Activated naive CD4-positive, alpha-beta T cell treated with Interleukin-2 at 50 U/mL for 16 hours (primary cell): Measurements from ENCODE around the gene SNX30.
A peak's percentile ranks its signal among the peaks of the same experiment; 100 is the strongest.

Source experiments
- DNase-seq: peaks from one replicate; pipeline ENCODE4 v3.0.0-alpha.2; 2020

The SNX30 gene

DNA sequence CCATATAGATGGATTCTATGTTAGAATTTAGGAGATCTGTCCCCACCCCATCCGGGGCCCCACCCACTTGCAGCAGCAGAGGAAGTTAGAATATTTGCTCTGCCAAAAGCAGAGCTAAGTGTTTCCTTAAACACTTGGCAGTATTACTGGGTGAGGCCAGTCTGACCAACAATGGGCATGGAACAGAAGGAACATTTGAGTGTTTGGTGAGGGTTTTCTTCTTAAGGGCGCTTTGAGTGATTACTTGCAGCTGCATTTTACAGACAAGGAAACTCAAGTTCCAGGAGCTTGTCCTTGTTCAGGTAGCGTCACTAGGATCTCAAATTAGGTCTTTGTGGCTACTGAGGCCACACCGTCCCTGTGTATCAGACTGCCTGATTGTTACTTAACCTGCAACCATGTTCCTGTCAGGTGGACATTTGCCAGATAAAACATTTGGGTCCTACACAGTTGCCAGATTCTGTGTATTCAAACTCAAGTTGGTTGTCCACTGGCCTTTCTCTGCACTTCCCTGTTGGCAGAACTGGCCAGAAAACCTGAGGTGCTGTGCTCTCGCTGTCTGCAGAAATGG is 80.8 kb downstream of the SNX30 start:
- DNase-seq, result no peak

DNA sequence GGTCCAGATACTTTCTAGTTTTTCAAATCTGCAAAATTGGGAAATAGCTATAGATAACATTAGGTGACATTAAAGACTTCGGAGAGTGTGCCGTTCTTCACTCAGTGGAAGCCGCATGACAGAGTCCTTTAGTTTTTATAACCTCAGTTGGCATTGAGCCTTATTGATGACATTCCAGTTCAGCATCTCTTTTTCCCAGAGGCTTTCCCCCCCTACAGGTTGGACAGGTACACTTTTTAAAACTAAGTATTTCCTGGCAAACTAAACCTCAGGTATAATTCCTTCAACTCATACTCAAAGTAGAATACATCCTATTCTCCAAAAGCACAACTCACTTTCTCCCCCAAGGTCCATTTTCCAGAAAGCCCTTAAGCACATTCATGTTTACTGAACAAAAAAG is 81.4 kb downstream of the SNX30 start:
- DNase-seq, result no peak

DNA sequence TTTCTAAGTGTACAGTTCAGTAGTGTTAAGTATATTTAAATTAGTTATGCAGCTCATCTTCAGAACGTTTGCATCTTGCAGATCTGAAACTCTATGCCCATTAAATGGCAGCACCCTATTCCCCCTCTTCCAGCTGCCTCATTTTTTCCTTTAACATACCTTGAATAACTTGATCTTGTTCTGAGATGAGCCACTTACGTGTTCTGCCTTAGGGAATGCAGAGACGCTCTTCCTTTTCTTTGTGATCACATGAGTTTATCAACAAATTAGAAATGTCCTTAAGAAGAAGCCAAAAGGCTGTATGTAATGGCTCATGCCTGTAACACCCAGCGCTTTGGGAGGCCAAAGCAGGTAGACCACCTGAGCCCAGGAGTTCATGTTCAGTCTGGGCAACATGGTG is 82.5 kb downstream of the SNX30 start:
- no peak for DNase-seq

DNA sequence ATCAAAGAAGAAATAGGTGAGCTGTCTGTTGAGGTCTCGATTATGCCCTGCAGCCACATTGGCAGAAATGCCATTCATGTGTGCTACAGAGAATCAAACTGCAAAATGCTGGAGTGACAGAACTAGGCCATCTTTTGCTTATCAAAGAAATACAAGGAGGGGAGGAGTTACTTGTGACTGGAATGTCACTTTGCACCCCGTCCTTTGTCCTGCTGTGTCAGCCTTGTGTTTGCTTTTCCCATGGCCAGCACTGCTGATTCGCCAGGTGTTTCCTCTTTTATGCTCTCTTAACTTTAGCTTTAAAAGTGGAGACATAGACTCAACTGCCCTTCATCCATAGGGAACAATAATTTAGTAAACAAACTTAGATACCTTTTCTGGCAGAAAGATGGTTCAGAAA is 85.8 kb downstream of the SNX30 start:
- DNase-seq, result no peak

DNA sequence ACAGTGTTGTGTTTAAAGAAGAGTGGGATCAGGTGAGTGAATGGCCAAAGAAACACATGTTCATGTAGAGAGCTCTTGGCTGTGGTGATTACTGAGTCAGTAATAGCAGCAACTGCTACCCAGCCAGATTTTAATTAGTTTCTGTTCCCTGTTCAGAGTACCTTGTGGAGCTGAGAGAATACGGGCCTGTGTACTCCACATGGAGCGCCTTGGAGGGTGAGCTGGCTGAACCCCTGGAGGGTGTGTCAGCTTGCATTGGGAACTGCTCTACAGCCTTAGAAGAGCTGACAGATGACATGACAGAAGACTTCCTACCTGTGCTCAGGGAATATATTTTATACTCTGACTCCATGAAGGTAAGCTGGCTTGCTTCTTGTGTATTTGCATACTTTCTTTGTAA is 87.8 kb downstream of the SNX30 start:
- DNase-seq, result no peak

DNA sequence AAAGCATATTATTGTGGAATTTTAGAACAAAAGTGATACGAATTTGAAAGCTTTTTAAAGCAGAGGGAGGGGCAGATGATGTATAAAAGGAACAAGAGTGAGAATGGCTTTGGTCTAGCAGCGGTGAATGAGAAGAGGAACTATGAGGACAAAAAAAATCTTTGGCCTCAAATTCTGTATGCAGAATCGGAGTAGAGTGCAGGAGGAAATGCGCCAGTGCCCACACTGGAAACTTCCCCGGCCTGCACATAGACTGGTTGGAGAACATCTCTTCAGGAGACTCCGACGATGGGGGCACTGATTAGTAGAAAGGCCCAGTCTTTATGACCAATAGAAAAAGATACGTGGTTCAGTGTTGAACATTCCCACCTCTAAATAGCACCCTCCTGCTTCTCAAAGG is 88.8 kb downstream of the SNX30 start:
- DNase-seq, result no peak

DNA sequence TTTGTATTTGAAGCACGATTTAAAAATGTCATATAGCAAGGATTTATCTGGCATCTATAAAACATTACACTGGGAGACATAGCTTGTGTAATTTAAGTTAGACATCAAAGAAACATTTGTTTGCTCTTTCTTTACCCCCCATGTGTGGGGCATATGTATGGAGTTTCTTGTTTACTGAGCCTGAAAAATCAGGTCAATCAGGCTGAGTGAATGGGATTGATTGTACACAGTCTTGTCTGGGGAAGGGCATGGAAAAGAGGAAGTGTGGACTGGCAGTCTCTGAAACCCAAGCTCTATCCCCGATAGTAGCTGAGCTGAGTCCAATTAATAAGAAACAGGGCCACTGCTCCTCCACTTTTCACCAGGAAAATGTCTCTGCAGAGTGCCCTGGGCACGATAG is 90.7 kb downstream of the SNX30 start:
- no peak for DNase-seq

DNA sequence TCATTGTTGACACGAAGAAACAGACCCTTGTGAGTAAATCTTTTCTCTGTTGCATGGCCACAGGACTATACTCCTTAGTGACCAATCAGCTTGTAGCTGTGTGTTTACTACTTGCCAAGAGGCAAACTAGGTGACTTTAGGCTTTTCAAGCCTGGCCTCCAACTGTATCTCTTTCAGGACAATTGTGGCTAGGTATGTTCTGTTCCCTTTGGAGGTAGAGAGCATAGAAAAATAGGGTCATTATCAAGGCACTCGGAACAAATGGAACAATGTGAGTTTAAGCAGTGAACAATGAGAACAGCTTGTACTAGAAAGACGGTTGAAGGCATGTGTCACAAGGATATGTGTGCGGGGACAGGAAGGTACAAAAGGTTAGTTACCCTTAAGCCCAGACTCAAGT is 92.0 kb downstream of the SNX30 start:
- DNase-seq, result no peak

DNA sequence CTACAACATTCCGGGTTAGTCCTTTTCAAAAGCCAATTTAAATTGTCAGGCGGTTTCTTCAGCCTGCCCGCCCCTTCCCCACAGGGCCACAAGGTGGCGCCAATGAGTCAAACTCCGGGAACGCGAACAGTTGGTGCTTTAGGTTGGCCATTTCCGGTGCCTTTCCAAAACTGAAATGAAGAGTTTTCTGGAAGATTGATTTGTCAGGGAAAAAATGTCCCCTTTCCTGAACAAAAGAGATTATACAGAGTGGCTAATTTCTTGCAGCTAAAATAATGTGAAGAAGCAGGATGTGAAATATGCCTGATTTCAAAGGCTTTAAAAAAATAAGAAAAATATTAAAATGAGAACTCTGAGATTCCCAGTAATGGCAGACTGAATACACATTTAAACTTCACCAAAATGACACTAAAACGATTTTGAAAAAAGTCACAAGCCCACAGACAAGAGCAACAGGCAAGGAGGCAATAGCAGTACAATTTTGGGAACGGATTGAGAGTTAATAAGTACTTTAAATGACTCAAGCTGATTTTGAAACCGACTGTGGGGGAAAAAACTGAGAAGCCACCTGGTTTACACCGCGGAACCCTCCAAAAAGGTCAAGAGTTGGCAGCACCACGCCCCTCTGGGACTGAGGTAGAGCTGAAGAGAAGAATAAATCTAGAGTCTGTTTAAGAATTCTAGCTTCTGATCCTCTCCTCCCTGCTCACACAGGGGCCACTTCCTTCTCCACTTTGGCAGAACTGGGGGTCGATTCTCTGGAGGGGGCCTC is 94.4 kb downstream of the SNX30 start:
- peak; percentile 79 for DNase-seq

DNA sequence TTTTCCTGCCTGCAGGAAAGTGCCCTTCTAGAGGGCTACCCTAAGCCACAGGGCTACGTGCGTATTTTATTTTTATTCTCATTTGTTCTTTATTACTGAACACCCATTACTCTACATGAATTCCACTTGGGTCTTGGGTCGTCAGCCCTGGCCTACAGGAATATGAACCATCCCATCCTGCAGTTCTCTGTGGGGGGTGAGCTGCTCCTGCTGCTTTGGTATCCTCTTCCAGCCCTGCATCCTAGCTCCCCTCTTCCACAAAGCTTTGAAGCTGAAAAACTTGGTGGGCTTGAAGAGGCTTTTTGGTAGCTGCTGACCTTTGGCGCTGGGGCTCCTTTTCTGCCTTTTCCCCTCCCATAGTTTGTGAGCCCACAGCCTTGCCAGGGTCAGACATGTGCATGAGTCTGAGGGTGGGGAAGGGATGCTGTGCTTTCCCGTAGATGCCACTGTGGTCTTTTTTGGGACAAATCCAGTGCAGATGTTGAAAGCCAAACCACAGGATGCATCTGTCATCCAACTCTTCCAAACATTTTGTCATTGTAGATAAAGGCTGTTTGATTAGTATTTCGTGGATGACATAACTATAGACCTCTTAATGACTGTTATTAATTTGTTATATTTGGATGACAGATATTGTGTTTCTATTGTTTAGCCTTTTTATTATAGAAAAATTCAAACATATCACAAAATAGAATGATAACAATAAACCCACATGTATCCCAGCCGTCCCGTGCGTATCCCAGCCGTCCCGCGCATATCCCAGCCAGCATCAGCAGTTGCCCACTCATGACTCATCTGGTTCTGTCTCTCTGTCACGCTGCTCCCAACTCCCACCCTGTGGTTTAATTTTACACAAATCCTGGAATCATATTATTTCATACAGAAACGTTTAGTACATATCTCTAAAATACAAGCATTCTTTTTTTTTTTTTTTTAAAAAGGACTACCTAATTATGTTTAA is 96.2 kb downstream of the SNX30 start:
- no peak for DNase-seq

DNA sequence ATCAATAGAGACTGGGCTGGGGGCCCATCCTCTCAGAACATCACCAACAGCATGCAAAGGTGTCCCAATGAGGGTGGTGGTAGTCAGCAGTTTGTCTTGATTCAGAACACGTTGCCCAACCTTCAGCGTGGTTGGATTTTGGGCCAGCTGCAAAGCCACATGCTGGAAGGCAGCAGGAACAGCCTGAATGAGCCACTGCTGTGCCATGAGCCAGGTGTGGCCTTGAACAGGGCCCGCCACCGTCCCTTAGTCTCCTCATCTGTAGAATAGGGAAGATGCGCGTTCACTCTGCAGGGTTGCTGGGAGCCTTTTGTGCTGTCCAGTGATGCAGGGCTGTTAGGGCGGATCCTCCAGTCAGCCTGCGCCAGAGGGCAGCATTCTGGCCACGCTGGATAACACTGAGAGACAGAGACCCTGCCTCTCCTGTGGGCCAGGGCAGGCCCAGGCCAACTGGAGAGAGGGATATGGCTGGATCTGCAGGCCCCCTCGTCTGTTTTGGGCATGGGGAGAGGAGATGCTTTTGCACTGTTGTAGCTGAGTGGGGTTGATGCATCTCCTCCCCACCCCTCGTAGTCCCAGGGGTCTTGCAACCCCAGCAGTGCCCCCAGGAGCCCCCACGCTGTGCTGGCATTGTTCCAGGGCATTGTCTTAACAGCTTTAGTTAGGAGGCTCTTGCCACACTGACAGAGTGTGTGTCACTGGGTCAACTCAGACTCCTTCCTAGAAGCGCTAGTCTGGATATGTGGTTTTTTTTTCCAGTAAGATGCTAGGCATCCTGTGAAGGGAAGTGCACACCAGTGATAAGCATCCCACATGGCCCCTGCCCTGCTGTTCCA is 98.0 kb downstream of the SNX30 start:
- DNase-seq, result no peak

DNA sequence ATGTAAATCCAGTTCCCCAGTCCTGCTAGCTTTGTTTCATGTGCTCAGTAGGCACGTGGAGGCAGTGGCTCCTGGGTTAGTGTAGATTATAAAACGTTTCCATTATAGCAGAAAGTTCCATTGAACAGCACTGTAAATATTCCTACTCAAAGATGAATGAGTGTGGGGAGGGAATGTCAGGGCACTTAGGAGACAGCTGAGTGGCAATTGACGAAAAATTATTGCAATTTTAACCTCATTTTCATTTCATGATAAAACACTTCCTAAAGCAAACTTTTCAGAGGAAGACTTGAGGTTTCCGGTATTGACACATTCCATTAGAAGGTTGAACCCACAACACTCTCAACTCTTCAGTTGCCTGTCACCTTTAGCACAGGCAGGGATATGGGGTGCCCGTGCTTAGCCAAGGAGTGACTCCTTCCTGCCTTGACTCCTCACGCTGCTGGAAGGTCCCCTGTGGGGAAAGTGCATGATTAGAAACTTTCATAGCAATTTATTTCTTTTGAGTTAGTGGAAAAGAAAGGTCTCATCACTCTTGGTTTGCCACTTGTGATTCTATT is 98.9 kb downstream of the SNX30 start:
- DNase-seq, result no peak

DNA sequence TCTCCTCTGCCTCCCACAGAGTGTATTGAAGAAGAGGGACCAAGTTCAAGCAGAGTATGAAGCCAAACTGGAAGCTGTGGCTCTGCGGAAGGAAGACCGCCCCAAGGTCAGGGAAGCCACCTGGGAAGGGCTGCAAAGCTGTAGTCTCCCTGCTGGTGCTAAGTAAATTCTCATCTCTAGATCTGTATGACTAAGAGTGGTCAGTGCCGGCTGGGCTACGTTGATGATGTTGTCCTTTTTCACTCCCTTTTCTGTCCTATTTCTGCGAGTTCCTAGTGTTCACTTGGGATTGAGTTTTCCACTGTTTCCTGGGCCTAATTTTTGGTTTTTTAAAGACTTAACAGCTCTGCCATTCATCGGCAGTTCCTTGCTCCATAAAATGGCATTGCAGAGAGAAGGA is 100.3 kb downstream of the SNX30 start:
- DNase-seq, result no peak

DNA sequence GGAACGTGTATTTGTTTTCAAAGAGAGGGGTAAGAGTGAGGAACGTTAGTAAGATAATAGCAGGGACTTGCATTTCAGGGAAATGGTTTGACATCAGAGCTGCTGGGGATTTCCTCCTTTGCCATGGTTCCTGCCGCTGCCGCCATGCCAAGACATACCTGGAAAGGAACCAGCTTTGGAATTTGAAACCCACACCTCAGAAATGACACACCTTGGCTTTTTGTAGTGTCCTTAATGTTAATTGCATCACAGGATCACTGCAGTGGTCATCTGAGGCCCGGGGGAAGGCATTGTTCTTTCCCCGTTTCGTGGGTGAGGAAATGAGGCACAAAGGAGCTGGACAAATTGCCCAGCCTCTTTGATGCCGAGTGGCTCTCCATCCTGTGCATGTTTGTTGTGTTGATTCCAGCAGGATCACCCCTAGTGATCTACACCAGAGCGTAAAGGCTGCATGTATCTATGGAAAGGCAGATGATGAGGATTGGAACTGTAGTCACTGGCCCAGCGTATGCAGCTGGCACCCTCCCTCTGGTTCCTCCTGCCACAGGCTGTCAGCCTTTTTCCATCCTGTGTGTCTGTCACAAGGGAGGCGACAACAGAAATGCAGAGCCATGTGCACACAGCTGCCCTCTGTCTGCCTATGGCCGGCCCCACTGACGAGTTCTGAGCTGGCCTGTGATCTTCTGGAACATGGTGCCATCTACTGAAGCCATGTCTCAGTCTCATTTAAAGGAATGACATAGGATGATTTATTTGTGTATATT is 102.4 kb downstream of the SNX30 start:
- DNase-seq, result no peak

DNA sequence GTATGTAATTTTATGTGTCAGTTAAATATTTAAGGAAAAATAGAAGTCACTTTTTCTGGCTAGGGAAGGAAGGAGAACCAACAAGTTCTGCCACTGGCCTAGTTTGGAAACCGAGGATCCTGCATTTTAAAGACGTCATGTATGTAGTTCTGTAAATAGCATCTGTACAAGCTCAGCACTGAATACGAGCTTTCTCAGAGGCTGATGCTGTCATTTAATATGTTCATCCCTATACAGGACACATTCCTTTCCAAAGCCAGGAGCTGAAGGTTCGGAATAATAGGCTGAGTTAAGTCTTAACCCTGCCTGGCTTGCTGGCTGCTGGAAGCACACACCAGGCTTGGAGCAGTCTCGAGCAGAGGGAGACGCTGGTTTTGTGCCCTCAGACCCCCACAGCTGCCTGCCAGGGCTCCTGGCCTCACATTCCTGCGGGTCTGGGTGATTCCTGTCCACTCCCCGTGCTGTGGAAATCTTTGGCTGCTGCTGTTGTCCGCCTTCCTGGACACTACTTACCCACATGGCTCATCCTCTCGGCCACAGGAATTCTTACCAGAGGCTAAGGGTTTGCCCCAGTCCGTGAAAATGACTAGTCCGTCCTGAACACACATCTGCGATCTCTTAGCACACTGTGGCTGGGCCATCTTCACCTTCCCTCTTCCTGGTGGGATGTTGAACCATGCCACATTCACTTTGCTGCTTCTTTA is 103.5 kb downstream of the SNX30 start:
- DNase-seq, result no peak

DNA sequence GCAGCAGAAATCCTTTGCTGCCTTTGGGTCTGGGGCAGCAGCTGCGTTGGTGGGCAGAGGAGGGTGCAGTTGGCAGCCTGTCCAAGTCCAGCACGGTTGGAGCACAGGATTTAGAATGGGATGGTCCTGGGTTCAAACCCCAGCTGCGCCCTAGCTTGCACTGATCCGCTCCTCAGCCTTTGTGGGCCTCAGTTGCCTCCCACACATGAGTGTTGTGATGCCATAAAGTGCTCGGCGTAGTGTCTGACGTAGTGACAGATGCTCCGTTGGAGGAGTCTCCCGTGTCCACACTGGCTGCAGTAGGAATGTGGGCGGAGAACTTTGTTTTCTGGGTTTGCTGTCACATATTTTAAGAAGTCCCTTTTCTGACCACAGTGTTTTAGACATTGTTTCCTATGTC is 104.1 kb downstream of the SNX30 start:
- no peak for DNase-seq

DNA sequence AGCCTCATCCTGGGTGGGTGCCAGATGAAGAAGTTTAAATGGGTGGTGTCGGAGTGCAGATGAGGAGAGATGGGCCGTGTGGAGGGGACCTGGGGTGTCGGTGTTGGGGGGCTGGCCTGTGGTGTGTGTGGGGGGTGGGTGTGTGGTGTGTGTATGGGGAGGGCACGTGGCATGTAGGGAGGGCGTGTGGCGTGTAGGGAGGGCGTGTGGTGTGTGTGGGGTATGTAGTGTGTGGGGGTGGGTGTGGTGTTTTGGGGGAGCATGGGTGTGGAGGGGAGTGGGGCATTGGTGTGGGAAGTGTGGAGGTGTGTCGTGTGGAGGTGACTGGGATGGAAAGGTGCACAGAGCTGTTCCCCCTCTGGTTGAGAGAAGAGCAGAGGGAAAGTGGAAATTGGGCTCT is 105.6 kb downstream of the SNX30 start:
- DNase-seq, result no peak

DNA sequence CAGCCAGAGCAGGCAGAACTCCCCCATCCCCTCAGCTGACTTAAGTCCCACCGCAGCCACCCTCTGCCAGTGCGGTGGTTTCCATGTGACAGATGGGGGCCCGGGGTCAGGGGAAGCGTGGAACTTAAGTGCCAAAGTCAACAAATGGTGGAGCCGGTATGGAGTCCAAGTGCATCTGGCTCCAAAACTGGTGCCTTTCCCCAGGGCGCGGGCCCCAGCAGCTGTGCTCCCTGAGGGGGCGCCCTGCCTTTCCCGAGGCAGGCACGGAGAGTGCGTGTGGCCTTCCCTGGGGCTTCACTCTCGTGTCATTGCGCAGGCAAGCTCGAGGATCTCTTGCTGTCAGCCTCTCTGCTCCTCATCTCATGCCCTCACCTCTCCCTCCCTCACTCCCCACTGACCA is 106.3 kb downstream of the SNX30 start:
- DNase-seq, result no peak

DNA sequence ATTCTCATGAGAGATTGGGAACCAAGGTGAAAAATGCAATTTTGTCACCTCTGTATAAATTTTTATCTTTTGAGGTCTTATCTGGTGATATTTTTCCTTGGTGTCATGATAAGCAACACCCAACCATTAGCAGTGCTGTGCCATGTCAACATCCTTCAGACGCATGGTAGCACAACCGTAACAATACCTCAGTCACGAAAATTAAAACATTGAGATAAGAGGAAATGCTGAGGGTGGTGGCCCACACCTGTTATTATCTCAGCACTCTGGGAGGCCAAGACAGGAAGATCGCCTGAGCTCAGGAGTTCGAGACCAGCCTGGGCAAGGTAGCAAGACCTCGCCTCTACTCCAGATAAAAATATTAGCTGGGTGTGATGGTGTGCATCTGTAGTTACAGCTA is 107.4 kb downstream of the SNX30 start:
- DNase-seq, result no peak

DNA sequence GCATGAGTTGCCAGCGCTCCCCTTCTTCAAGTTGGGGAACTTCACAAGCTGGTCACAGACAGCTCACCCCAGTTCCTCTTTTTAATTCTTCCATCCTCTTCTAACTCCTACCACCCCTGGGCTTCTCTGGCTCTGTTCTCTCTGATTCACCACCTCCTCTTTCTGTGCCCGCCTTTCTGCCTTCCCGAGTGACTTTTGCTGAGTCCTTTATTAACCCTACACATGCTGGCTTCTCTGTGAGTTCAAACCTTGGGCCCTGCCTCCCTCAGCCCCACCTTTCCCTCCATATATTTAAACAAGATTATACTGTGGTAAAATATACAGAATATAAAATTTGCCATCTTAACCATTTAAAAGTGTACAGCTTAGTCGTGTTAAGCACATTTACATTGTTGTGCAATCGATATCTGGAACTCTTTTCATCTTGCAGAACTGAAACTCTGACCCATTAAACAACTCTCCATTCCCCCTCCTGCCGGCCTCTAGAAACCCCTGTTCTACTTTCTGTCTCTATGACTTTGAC is 108.1 kb downstream of the SNX30 start:
- DNase-seq, result no peak

DNA sequence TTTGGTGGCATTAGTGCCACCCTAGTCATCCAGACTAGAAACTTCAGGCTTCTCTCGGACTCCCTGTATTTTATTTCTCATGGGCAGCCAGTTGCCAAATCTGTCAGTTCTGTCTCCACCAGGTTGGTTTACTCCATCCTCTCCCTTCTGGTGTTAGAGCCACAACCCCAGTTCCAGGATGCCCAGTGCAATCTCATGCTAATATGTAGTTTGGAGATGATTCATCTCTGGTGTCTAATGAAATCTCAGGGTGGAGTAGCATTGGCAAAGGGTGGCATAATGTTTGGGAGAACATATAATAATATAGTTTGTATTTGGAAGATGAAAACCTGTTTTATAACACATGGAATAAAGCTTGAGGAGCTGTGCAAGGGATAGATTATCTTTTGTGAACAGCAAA is 109.9 kb downstream of the SNX30 start:
- DNase-seq, result no peak
